ENCODE results near the gene NET1.

DNA sequence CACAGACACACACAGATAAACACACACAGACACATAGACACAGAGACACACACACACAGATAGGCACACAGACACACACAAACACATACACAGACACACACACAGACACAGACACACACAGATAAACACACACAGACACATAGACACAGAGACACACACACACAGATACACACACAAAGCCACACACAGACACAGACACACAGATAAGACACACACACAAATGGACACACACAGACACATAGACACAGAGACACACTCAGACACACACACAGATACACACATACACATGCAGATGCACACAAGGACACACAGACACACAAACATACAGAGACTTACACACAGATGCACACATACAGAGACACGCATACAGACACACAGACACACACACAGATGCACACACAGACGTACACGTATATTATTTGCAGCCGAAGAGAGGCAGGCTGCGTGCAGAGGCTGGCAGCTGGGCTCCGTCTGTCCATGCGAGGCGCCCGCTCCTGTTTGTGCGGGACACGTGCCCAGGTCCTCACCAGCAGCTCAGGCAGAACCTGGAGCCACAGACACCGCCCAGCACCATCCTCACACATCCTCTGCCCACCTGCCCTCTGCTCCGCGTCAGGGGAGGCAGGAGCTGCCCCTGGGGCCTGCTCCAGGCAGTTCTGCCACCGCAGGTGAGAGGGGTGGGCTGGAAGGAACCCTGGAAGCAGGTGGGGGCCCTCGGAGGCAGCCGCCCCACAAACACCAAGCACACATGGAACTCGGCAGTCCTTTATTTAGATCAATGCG lies 85.8 kb downstream of the NET1 start:
- TF ChIP-seq ZNF274 (IDR thresholded peaks at IDR 0.05; ENCODE audit: low read depth, low read length): no peak
- no peak for TF ChIP-seq YY1 (IDR thresholded peaks at IDR 0.05; ENCODE audit: insufficient read depth, insufficient read length)

All from NT2/D1 (cell line).